ENCODE measurements around the gene CPEB3.
"Not testable (repeated sequence)": the region's sequence is repeated elsewhere in the genome, so short reads cannot be mapped to it uniquely, and the experiment has no call there.

DNA sequence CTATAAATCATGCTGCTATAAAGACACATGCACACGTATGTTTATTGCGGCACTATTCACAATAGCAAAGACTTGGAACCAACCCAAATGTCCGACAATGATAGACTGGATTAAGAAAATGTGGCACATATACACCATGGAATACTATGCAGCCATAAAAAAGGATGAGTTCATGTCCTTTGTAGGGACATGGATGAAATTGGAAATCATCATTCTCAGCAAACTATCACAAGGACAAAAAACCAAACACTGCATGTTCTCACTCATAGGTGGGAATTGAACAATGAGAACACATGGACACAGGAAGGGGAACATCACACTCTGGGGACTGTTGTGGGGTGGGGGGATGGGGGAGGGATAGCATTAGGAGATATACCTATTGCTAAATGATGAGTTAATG, 149.7 kb downstream of the CPEB3 start:
- TF ChIP-seq CTCF (conservative IDR thresholded peaks at IDR 0.05; ENCODE audit: low read depth, low read length); EZH2 (IDR thresholded peaks at IDR 0.05; ENCODE audit: borderline replicate concordance, low read depth, low read length, poor library complexity, severe bottlenecking): not testable (repeated sequence)
